MM.1S (cell line): Measurements from ENCODE around the gene NCOA5.

Source experiments
- DNase-seq: peaks from one replicate; pipeline ENCODE4 v3.0.0-alpha.2; 2015
- H2AFZ ChIP-seq: fragments of 300-600 bp; sonication (generic); 2 replicates; pipeline ENCODE4 v1.6.0; 2016; ENCODE audit warnings: antibody characterized with exemption, low read length
- H3F3A ChIP-seq: fragments of 300-600 bp; sonication (generic); 2 replicates; pipeline ENCODE4 v1.6.1; 2016; ENCODE audit warnings: mild to moderate bottlenecking, antibody characterized with exemption, low read length, moderate library complexity, mixed read lengths; ENCODE audit not compliant: insufficient read depth
- H3K27ac ChIP-seq: fragments of 300-600 bp; sonication (generic); 2 replicates; pipeline ENCODE4 v1.5.1; 2016; ENCODE audit warnings: mild to moderate bottlenecking, low read length
- H3K27me3 ChIP-seq: fragments of 300-600 bp; sonication (generic); replicated peaks from 2 replicates; pipeline ENCODE4 v1.6.0; 2016; ENCODE audit warnings: low read length; ENCODE audit not compliant: insufficient read depth
- H3K36me3 ChIP-seq: fragments of 300-600 bp; sonication (generic); replicated peaks from 2 replicates; pipeline ENCODE4 v1.6.1; 2016; ENCODE audit warnings: mild to moderate bottlenecking, low read length, mixed read lengths; ENCODE audit not compliant: insufficient read depth
- H3K4me1 ChIP-seq: fragments of 300-600 bp; sonication (generic); 2 replicates; pipeline ENCODE4 v1.6.1; 2016; ENCODE audit warnings: low read length, mixed read lengths
- H3K4me2 ChIP-seq: fragments of 300-600 bp; sonication (generic); 2 replicates; pipeline ENCODE4 v1.6.0; 2016; ENCODE audit warnings: low read depth, low read length
- H3K4me3 ChIP-seq: fragments of 300-600 bp; sonication (generic); 2 replicates; pipeline ENCODE4 v1.5.1; 2016; ENCODE audit warnings: low read length, mixed read lengths
- H3K79me2 ChIP-seq: fragments of 300-600 bp; sonication (generic); 2 replicates; pipeline ENCODE4 v1.6.1; 2016; ENCODE audit warnings: mixed run types, low read length, mixed read lengths
- H3K9ac ChIP-seq: fragments of 300-600 bp; sonication (generic); 2 replicates; pipeline ENCODE4 v1.6.1; 2016; ENCODE audit warnings: low read length, mixed read lengths
- H3K9me2 ChIP-seq: fragments of 300-600 bp; sonication (generic); replicated peaks from 2 replicates; pipeline ENCODE4 v1.6.1; 2016; ENCODE audit warnings: mild to moderate bottlenecking, low read length, mixed read lengths; ENCODE audit not compliant: insufficient read depth
- H3K9me3 ChIP-seq: fragments of 300-600 bp; sonication (generic); replicated peaks from 2 replicates; pipeline ENCODE4 v1.6.1; 2016; ENCODE audit warnings: mild to moderate bottlenecking, low read length, mixed read lengths; ENCODE audit not compliant: insufficient read depth
- H4K20me1 ChIP-seq: fragments of 300-600 bp; sonication (generic); 2 replicates; pipeline ENCODE4 v1.6.1; 2016; ENCODE audit warnings: mild to moderate bottlenecking, low read length, moderate library complexity, mixed read lengths; ENCODE audit not compliant: insufficient read depth
- CTCF ChIP-seq: fragments of 300-600 bp; sonication (generic); IDR thresholded peaks from 2 replicates; pipeline ENCODE4 v1.5.1; 2016; ENCODE audit warnings: antibody characterized with exemption, low read length, mixed read lengths
- EZH2 ChIP-seq: fragments of 300-600 bp; sonication (generic); optimal IDR thresholded peaks from 2 replicates; pipeline ENCODE3; 2017; ENCODE audit warnings: low read depth, mild to moderate bottlenecking, antibody characterized with exemption, low read length, mixed read lengths
- EZH2phosphoT487 ChIP-seq: fragments of 300-600 bp; sonication (generic); IDR thresholded peaks from 2 replicates; pipeline ENCODE4 v1.6.1; 2018; ENCODE audit warnings: antibody characterized with exemption, low read length

The NCOA5 gene

GRCh38 chr20:46030284-46031013, 59.3 kb downstream of the NCOA5 start:
- no peaks in the 10 kb centered on the region for H3F3A ChIP-seq
- H3K9me2 ChIP-seq = no peaks in the 10 kb centered on the region
- H3K79me2 ChIP-seq = no peaks in the 10 kb centered on the region
- no peak overlapping the region for H3K4me3 ChIP-seq
- H3K9ac ChIP-seq = no peak overlapping the region
- no peaks in the 10 kb centered on the region for H3K36me3 ChIP-seq
- no peak overlapping the region for H2AFZ ChIP-seq
- H3K9me3 ChIP-seq = no peaks in the 10 kb centered on the region
- H3K4me1 ChIP-seq = no peaks in the 10 kb centered on the region
- no peak for TF ChIP-seq EZH2
- no peak for TF ChIP-seq EZH2phosphoT487
- no peak for TF ChIP-seq CTCF
- no peaks in the 10 kb centered on the region for H4K20me1 ChIP-seq
- H3K27me3 ChIP-seq = peaks cover 80% of the 10 kb centered on the region
- H3K4me2 ChIP-seq = no peak overlapping the region
- no peak for DNase-seq
- no peak overlapping the region for H3K27ac ChIP-seq

- H3K9me3 ChIP-seq = no peaks in the 10 kb centered on the region
- peaks cover 77% of the 10 kb centered on the region for H3K27me3 ChIP-seq
- H3K9ac ChIP-seq = no peak within 1 kb of the TSS
- TF ChIP-seq EZH2phosphoT487 = no peak
- TF ChIP-seq EZH2 = no peak
- no peak for TF ChIP-seq CTCF
- no peaks in the 10 kb centered on the region for H3K79me2 ChIP-seq
- no peak within 1 kb of the TSS for H3K4me2 ChIP-seq
- no peak within 1 kb of the TSS for H3K4me3 ChIP-seq
- no peaks in the 10 kb centered on the region for H3F3A ChIP-seq
- no peaks in the 10 kb centered on the region for H3K36me3 ChIP-seq
- no peaks in the 10 kb centered on the region for H4K20me1 ChIP-seq
- DNase-seq = no peak
- no peaks in the 10 kb centered on the region for H3K4me1 ChIP-seq
- H2AFZ ChIP-seq = no peak within 1 kb of the TSS
- H3K27ac ChIP-seq = no peak within 1 kb of the TSS
- no peaks in the 10 kb centered on the region for H3K9me2 ChIP-seq
Observed at GRCh38 chr20:46028772-46029371, 60.9 kb downstream of the NCOA5 start, which contains the start of gene SLC12A5. Gene SLC12A5, plus strand, starts transcription at chr20:46029215. Its CDS starts 130 bp downstream, at chr20:46029345.

GRCh38 chr20:46028110-46028509, 61.7 kb downstream of the NCOA5 start:
- Histone ChIP-seq H3K9me3 (no peaks in the 10 kb centered on the region), H3K27me3 (peaks cover 77% of the 10 kb centered on the region), H3K4me2 (no peak overlapping the region), H3K9ac (no peak overlapping the region), H3K27ac (no peak overlapping the region), H3K4me3 (no peak overlapping the region), H3K36me3 (no peaks in the 10 kb centered on the region), H3K79me2 (no peaks in the 10 kb centered on the region), H3K9me2 (no peaks in the 10 kb centered on the region), H2AFZ (no peak overlapping the region), H4K20me1 (no peaks in the 10 kb centered on the region), H3K4me1 (no peaks in the 10 kb centered on the region), H3F3A (no peaks in the 10 kb centered on the region)
- no peak for DNase-seq
- no peak for TF ChIP-seq EZH2phosphoT487
- no peak for TF ChIP-seq CTCF
- no peak for TF ChIP-seq EZH2
